Measurements from ENCODE around the gene MYO1C. TPM values are rescaled to one million over a fixed set of nuclear protein-coding genes. Genes with fewer than 3 reads are reported as not detected.

The MYO1C gene
- total and polyA plus RNA-seq, 2 of the 8 experiments (the other 6 are each of a cell fraction or from before 2014, with no cell fraction given) = 40.1 to 78.6 TPM

GRCh38 chr17:1470755-1471462, 21.6 kb downstream of the MYO1C start (continued):
- TF ChIP-seq SIX5 (IDR thresholded peaks at IDR 0.05; ENCODE audit: low read depth, low read length) = no peak
- TF ChIP-seq SP2 (IDR thresholded peaks at IDR 0.05; ENCODE audit: low read length) = no peak
- TF ChIP-seq RBBP5 (IDR thresholded peaks at IDR 0.05; ENCODE audit: borderline replicate concordance, low read depth, low read length) = no peak
- no peak for TF ChIP-seq EGR1 (IDR thresholded peaks at IDR 0.05; ENCODE audit: borderline replicate concordance, low read depth, low read length)
- no peak for TF ChIP-seq RXRA (IDR thresholded peaks at IDR 0.05; ENCODE audit: insufficient read depth, low read depth, low read length)
- no peak for TF ChIP-seq MAX (IDR thresholded peaks at IDR 0.05)
- no peak for TF ChIP-seq POLR2AphosphoS5 (IDR thresholded peaks at IDR 0.05; ENCODE audit: low read depth, low read length)
- TF ChIP-seq CBX5 (IDR thresholded peaks at IDR 0.05; ENCODE audit: low read depth, low read length) = no peak
- TF ChIP-seq, protein P1, sequence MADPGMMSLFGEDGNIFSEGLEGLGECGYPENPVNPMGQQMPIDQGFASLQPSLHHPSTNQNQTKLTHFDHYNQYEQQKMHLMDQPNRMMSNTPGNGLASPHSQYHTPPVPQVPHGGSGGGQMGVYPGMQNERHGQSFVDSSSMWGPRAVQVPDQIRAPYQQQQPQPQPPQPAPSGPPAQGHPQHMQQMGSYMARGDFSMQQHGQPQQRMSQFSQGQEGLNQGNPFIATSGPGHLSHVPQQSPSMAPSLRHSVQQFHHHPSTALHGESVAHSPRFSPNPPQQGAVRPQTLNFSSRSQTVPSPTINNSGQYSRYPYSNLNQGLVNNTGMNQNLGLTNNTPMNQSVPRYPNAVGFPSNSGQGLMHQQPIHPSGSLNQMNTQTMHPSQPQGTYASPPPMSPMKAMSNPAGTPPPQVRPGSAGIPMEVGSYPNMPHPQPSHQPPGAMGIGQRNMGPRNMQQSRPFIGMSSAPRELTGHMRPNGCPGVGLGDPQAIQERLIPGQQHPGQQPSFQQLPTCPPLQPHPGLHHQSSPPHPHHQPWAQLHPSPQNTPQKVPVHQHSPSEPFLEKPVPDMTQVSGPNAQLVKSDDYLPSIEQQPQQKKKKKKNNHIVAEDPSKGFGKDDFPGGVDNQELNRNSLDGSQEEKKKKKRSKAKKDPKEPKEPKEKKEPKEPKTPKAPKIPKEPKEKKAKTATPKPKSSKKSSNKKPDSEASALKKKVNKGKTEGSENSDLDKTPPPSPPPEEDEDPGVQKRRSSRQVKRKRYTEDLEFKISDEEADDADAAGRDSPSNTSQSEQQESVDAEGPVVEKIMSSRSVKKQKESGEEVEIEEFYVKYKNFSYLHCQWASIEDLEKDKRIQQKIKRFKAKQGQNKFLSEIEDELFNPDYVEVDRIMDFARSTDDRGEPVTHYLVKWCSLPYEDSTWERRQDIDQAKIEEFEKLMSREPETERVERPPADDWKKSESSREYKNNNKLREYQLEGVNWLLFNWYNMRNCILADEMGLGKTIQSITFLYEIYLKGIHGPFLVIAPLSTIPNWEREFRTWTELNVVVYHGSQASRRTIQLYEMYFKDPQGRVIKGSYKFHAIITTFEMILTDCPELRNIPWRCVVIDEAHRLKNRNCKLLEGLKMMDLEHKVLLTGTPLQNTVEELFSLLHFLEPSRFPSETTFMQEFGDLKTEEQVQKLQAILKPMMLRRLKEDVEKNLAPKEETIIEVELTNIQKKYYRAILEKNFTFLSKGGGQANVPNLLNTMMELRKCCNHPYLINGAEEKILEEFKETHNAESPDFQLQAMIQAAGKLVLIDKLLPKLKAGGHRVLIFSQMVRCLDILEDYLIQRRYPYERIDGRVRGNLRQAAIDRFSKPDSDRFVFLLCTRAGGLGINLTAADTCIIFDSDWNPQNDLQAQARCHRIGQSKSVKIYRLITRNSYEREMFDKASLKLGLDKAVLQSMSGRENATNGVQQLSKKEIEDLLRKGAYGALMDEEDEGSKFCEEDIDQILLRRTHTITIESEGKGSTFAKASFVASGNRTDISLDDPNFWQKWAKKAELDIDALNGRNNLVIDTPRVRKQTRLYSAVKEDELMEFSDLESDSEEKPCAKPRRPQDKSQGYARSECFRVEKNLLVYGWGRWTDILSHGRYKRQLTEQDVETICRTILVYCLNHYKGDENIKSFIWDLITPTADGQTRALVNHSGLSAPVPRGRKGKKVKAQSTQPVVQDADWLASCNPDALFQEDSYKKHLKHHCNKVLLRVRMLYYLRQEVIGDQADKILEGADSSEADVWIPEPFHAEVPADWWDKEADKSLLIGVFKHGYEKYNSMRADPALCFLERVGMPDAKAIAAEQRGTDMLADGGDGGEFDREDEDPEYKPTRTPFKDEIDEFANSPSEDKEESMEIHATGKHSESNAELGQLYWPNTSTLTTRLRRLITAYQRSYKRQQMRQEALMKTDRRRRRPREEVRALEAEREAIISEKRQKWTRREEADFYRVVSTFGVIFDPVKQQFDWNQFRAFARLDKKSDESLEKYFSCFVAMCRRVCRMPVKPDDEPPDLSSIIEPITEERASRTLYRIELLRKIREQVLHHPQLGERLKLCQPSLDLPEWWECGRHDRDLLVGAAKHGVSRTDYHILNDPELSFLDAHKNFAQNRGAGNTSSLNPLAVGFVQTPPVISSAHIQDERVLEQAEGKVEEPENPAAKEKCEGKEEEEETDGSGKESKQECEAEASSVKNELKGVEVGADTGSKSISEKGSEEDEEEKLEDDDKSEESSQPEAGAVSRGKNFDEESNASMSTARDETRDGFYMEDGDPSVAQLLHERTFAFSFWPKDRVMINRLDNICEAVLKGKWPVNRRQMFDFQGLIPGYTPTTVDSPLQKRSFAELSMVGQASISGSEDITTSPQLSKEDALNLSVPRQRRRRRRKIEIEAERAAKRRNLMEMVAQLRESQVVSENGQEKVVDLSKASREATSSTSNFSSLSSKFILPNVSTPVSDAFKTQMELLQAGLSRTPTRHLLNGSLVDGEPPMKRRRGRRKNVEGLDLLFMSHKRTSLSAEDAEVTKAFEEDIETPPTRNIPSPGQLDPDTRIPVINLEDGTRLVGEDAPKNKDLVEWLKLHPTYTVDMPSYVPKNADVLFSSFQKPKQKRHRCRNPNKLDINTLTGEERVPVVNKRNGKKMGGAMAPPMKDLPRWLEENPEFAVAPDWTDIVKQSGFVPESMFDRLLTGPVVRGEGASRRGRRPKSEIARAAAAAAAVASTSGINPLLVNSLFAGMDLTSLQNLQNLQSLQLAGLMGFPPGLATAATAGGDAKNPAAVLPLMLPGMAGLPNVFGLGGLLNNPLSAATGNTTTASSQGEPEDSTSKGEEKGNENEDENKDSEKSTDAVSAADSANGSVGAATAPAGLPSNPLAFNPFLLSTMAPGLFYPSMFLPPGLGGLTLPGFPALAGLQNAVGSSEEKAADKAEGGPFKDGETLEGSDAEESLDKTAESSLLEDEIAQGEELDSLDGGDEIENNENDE (IDR thresholded peaks at IDR 0.05; ENCODE audit: insufficient replicate concordance, low read length) = no peak
